Loucy (cell line): ENCODE data around the gene TAS1R2.

Experiments used
- H2AFZ ChIP-seq: fragments of 200-600 bp; sonication (generic); 2 replicates; pipeline ENCODE4 v1.6.0; 2016; ENCODE audit warnings: antibody characterized with exemption, mild to moderate bottlenecking, low read length, moderate library complexity
- H3F3A ChIP-seq: fragments of 200-600 bp; 2 replicates; pipeline ENCODE4 v1.6.0; 2016; ENCODE audit warnings: antibody characterized with exemption, low read depth, mild to moderate bottlenecking
- H3K27me3 ChIP-seq: fragments of 200-600 bp; sonication (generic); 2 replicates; pipeline ENCODE4 v1.6.1; 2014; ENCODE audit warnings: low read length, mild to moderate bottlenecking; ENCODE audit not compliant: insufficient read depth, poor library complexity, severe bottlenecking
- H3K36me3 ChIP-seq: fragments of 200-600 bp; sonication (generic); 2 replicates; pipeline ENCODE4 v1.6.1; 2016; ENCODE audit warnings: low read length; ENCODE audit not compliant: insufficient read depth
- H3K4me1 ChIP-seq: fragments of 200-600 bp; sonication (generic); 2 replicates; pipeline ENCODE4 v1.5.1; 2014; ENCODE audit warnings: low read length, mild to moderate bottlenecking; ENCODE audit not compliant: insufficient read depth, poor library complexity, severe bottlenecking
- H3K4me2 ChIP-seq: fragments of 200-600 bp; sonication (generic); 2 replicates; pipeline ENCODE4 v1.6.0; 2014; ENCODE audit warnings: antibody characterized with exemption, low read length, low read depth, mild to moderate bottlenecking; ENCODE audit not compliant: poor library complexity, severe bottlenecking
- H3K4me3 ChIP-seq: fragments of 200-600 bp; sonication (generic); 2 replicates; pipeline ENCODE4 v1.5.1; 2014; ENCODE audit warnings: low read length, mild to moderate bottlenecking, mixed read lengths; ENCODE audit not compliant: poor library complexity, severe bottlenecking
- H3K79me2 ChIP-seq: fragments of 200-600 bp; sonication (generic); 2 replicates; pipeline ENCODE4 v1.6.1; 2014; ENCODE audit warnings: low read length; ENCODE audit not compliant: insufficient read depth
- H3K9ac ChIP-seq: fragments of 200-600 bp; sonication (generic); 2 replicates; pipeline ENCODE4 v1.6.0; 2014; ENCODE audit warnings: mild to moderate bottlenecking, low read depth, low read length, moderate library complexity; ENCODE audit not compliant: poor library complexity, severe bottlenecking
- H3K9me2 ChIP-seq: fragments of 200-600 bp; sonication (generic); replicated peaks from 2 replicates; pipeline ENCODE4 v1.6.1; 2016; ENCODE audit warnings: low read depth, low read length, mixed read lengths
- H3K9me3 ChIP-seq: fragments of 200-600 bp; sonication (generic); 2 replicates; pipeline ENCODE4 v1.6.1; 2014; ENCODE audit warnings: mild to moderate bottlenecking, antibody characterized with exemption, low read length, low read depth; ENCODE audit not compliant: insufficient read depth
- H4K20me1 ChIP-seq: fragments of 200-600 bp; sonication (generic); 2 replicates; pipeline ENCODE4 v1.6.0; 2014; ENCODE audit warnings: antibody characterized with exemption, low read length, mild to moderate bottlenecking; ENCODE audit not compliant: insufficient read depth, poor library complexity, severe bottlenecking
- CTCF ChIP-seq: fragments of 200-600 bp; sonication (generic); conservative IDR thresholded peaks from 2 replicates; pipeline ENCODE4 v1.5.1; 2014; ENCODE audit warnings: mild to moderate bottlenecking, antibody characterized with exemption, low read length
- EZH2phosphoT487 ChIP-seq: fragments of 200-600 bp; IDR thresholded peaks from 2 replicates; pipeline ENCODE4 v1.6.1; 2018; ENCODE audit warnings: antibody characterized with exemption, mild to moderate bottlenecking, moderate library complexity, borderline replicate concordance

Gene TAS1R2

DNA sequence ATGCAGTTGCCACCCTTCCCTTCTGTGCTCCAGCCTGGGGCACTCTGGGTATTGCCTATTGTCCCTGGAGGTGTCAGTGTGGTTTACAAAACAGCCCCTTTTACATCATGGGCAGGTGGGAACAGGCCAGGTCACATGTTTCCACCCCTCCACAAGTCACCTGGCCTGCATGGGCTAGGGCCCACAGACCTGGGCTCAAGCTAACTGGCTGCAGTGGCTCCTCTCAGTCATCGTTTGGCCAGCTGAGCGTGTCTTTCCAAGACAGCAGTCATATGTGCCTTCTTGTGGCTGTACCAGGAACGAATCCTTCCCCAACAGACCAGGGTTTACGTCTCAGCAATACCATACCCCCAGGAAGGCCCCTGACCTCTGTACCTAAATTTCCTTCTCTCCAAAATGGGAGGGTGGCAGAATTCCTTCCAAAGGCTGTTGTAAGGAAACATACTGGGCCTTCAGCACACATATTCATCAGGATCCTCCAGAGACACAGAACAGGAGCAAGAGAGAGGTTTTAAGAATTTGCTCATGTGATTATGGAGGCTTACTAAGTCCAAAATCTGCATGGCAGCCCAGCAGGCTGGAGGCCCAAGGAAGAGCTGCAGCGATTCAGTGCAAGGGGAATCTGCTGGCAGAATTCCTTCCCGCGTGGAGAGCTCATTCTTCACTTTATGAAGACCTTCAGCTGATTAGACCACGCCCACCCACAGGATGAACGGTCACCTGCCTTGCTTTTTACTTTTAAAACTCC is 10.6 kb upstream of the TAS1R2 start:
- no peaks in the 10 kb centered on the region for H3K9me3 ChIP-seq
- no peaks in the 10 kb centered on the region for H3K36me3 ChIP-seq
- H3F3A ChIP-seq, result no peaks in the 10 kb centered on the region
- no peak overlapping the region for H3K9ac ChIP-seq
- H3K4me1 ChIP-seq, result no peaks in the 10 kb centered on the region
- no peak overlapping the region for H2AFZ ChIP-seq
- no peaks in the 10 kb centered on the region for H3K9me2 ChIP-seq
- H3K4me2 ChIP-seq, result no peak overlapping the region
- no peak overlapping the region for H3K4me3 ChIP-seq
- TF ChIP-seq CTCF (no peak), EZH2phosphoT487 (no peak)
- no peaks in the 10 kb centered on the region for H3K27me3 ChIP-seq
- no peaks in the 10 kb centered on the region for H4K20me1 ChIP-seq
- no peaks in the 10 kb centered on the region for H3K79me2 ChIP-seq

GRCh38 chr1:18868801-18869424 is 9.5 kb upstream of the TAS1R2 start:
- no peaks in the 10 kb centered on the region for H3K4me1 ChIP-seq
- TF ChIP-seq EZH2phosphoT487, result no peak
- no peak for TF ChIP-seq CTCF

GRCh38 chr1:18868354-18868753 is 8.9 kb upstream of the TAS1R2 start:
- Histone ChIP-seq H3K79me2 (no peaks in the 10 kb centered on the region), H3K4me2 (no peak overlapping the region), H3K9me2 (no peaks in the 10 kb centered on the region)

More at GRCh38 chr1:18868801-18869424, 9.5 kb upstream of the TAS1R2 start:
- Histone ChIP-seq H3F3A (no peaks in the 10 kb centered on the region), H3K27me3 (no peaks in the 10 kb centered on the region), H4K20me1 (no peaks in the 10 kb centered on the region), H3K9me2 (no peaks in the 10 kb centered on the region), H3K4me2 (no peak overlapping the region), H3K9me3 (no peaks in the 10 kb centered on the region), H3K9ac (no peak overlapping the region), H2AFZ (no peak overlapping the region), H3K36me3 (no peaks in the 10 kb centered on the region), H3K79me2 (no peaks in the 10 kb centered on the region), H3K4me3 (no peak overlapping the region)

More at GRCh38 chr1:18868354-18868753, 8.9 kb upstream of the TAS1R2 start:
- Histone ChIP-seq H3K4me3 (no peak overlapping the region), H3K4me1 (peaks cover 2% of the 10 kb centered on the region), H3K27me3 (no peaks in the 10 kb centered on the region), H4K20me1 (no peaks in the 10 kb centered on the region), H3K9ac (no peak overlapping the region), H3K9me3 (no peaks in the 10 kb centered on the region), H2AFZ (no peak overlapping the region), H3K36me3 (no peaks in the 10 kb centered on the region), H3F3A (no peaks in the 10 kb centered on the region)
- TF ChIP-seq CTCF, result no peak
- no peak for TF ChIP-seq EZH2phosphoT487
